IMR-90 (cell line): ENCODE data around the gene DCP1A. TPM values are rescaled to one million over a fixed set of nuclear protein-coding genes. Genes with fewer than 3 reads are reported as not detected.

Experiments used
- ATAC-seq: fragments of 200-7000 bp; cut with Tn5 transposase; 2 replicates; pipeline ENCODE4 v1.9.1; 2020; ENCODE audit warnings: low read depth, mild to moderate bottlenecking, moderate library complexity
- BruUV-seq: library from RNA; stranded (reverse); fragments of 400-500 nt; replicated peaks from 2 replicates; lab custom pipeline; 2021; lab: Mats Ljungman, UMichigan
- CTCF ChIA-PET: fragments of 300-600 bp; formaldehyde crosslinking; extraction: SDS; loops from one replicate; lab custom pipeline; 2021; ENCODE audit warnings: antibody characterized with exemption; lab: Yijun Ruan, JAX
- POLR2A ChIA-PET: fragments of 300-600 bp; sonication (Branson Sonifier 250); formaldehyde crosslinking; loops from one replicate; lab custom pipeline; 2022; ENCODE audit warnings: antibody characterized with exemption; ENCODE audit not compliant: unreplicated experiment; lab: Charles Lee
- DNase-seq: peaks from one replicate; pipeline ENCODE4 v3.0.0; 2013
- H2AFZ ChIP-seq: replicated peaks from 2 replicates; pipeline ENCODE3; 2013; ENCODE audit warnings: low read length, mild to moderate bottlenecking; ENCODE audit not compliant: poor library complexity
- H2AK5ac ChIP-seq: 2 replicates; pipeline ENCODE4 v1.6.1; 2013; ENCODE audit warnings: low read depth, low read length, inconsistent platforms
- H2AK9ac ChIP-seq: replicated peaks from 2 replicates; pipeline ENCODE3; 2013; ENCODE audit warnings: mild to moderate bottlenecking, low read depth, low read length, moderate library complexity; ENCODE audit not compliant: poor library complexity
- H2BK120ac ChIP-seq: 2 replicates; pipeline ENCODE4 v1.6.1; 2013; ENCODE audit warnings: low read depth, low read length, inconsistent platforms
- H2BK15ac ChIP-seq: 3 replicates; pipeline ENCODE4 v1.6.1; 2013; ENCODE audit warnings: low read depth, low read length, inconsistent platforms
- H2BK20ac ChIP-seq: 2 replicates; pipeline ENCODE4 v1.6.1; 2013; ENCODE audit warnings: low read depth, mild to moderate bottlenecking, inconsistent platforms, low read length, moderate library complexity
- H2BK5ac ChIP-seq: 2 replicates; pipeline ENCODE4 v1.6.1; 2013; ENCODE audit warnings: mild to moderate bottlenecking, low read depth, low read length, inconsistent platforms; ENCODE audit not compliant: poor library complexity, severe bottlenecking
- H3K14ac ChIP-seq: replicated peaks from 2 replicates; pipeline ENCODE4 v1.6.1; 2013; ENCODE audit warnings: low read depth, low read length, inconsistent platforms
- H3K18ac ChIP-seq: 2 replicates; pipeline ENCODE4 v1.6.1; 2013; ENCODE audit warnings: low read depth, low read length, control low read depth
- H3K23ac ChIP-seq: 2 replicates; pipeline ENCODE4 v1.6.1; 2013; ENCODE audit warnings: low read depth, low read length, inconsistent platforms
- H3K27ac ChIP-seq: 2 replicates; pipeline ENCODE4 v1.5.1; 2013; ENCODE audit warnings: mild to moderate bottlenecking, control low read depth, low read length; ENCODE audit not compliant: insufficient read depth
- H3K27me3 ChIP-seq: 2 replicates; pipeline ENCODE4 v1.6.1; 2013; ENCODE audit warnings: low read length; ENCODE audit not compliant: control insufficient read depth, insufficient read depth
- H3K36me3 ChIP-seq: 2 replicates; pipeline ENCODE4 v1.6.1; 2013; ENCODE audit warnings: low read length, mixed read lengths; ENCODE audit not compliant: control insufficient read depth, insufficient read depth
- H3K4ac ChIP-seq: 2 replicates; pipeline ENCODE4 v1.6.1; 2013; ENCODE audit warnings: low read depth, low read length, inconsistent platforms
- H3K4me1 ChIP-seq: 2 replicates; pipeline ENCODE4 v1.6.1; 2013; ENCODE audit warnings: low read length, mixed read lengths; ENCODE audit not compliant: control insufficient read depth, insufficient read depth
- H3K4me2 ChIP-seq: 2 replicates; pipeline ENCODE4 v1.6.1; 2013; ENCODE audit warnings: low read depth, mild to moderate bottlenecking, control low read depth, low read length, moderate library complexity
- H3K4me3 ChIP-seq: 2 replicates; pipeline ENCODE4 v1.5.1; 2013; ENCODE audit warnings: low read depth, mild to moderate bottlenecking, control low read depth, low read length, moderate library complexity; ENCODE audit not compliant: insufficient read depth
- H3K56ac ChIP-seq: 2 replicates; pipeline ENCODE4 v1.6.1; 2013; ENCODE audit warnings: low read length, inconsistent platforms; ENCODE audit not compliant: insufficient read depth; ENCODE audit errors: extremely low read depth
- H3K79me1 ChIP-seq, 2 experiments: 2 replicates each; pipeline ENCODE4 v1.6.1; 2013; ENCODE audit warnings: low read length in 2 of 2, inconsistent platforms in 1 of 2, low read depth in 1 of 2
- H3K9ac ChIP-seq: 2 replicates; pipeline ENCODE4 v1.6.1; 2013; ENCODE audit warnings: low read depth, low read length, control low read depth
- H3K9me1 ChIP-seq: 2 replicates; pipeline ENCODE4 v1.6.1; 2013; ENCODE audit warnings: low read length, inconsistent platforms; ENCODE audit not compliant: insufficient read depth
- H3K9me3 ChIP-seq: 2 replicates; pipeline ENCODE4 v1.6.1; 2013; ENCODE audit warnings: low read length; ENCODE audit not compliant: control insufficient read depth, insufficient read depth
- H4K20me1 ChIP-seq: 2 replicates; pipeline ENCODE4 v1.6.1; 2013; ENCODE audit warnings: low read length, inconsistent platforms; ENCODE audit not compliant: insufficient read depth
- H4K5ac ChIP-seq: 2 replicates; pipeline ENCODE4 v1.6.1; 2013; ENCODE audit warnings: mild to moderate bottlenecking, low read depth, low read length, control low read depth
- H4K8ac ChIP-seq, 2 experiments: 2 replicates each; pipeline ENCODE4 v1.6.1; 2013; ENCODE audit warnings: low read depth in 2 of 2, low read length in 2 of 2, control low read depth in 1 of 2, inconsistent platforms in 1 of 2
- H4K91ac ChIP-seq: 2 replicates; pipeline ENCODE4 v1.6.1; 2013; ENCODE audit warnings: low read depth, low read length, inconsistent platforms; ENCODE audit not compliant: insufficient read depth
- CTCF ChIP-seq: conservative IDR thresholded peaks from 2 replicates; pipeline ENCODE4 v1.5.1; 2012; ENCODE audit warnings: mild to moderate bottlenecking, low read depth, low read length, improper control_type of control experiment
- MAFK ChIP-seq: IDR thresholded peaks from 2 replicates; pipeline ENCODE4 v1.6.1; 2012; ENCODE audit warnings: low read depth, low read length, improper control_type of control experiment
- WGBS, 2 experiments: methylation state at CpG; one replicate each; pipeline versions ENCODE4 v1.1.5 to v1.1.7; 2013; ENCODE audit warnings: missing lambda C conversion rate in 2 of 2; ENCODE audit not compliant: insufficient read length in 1 of 2; ENCODE audit errors: extremely low coverage in 2 of 2; 5-methylcytosine and 5-hydroxymethylcytosine counted together
- dilution Hi-C: fragments of 300-500 bp; cut with HindIII; formaldehyde crosslinking; loops from one replicate; pipeline ENCODE4 v1.14.3; 2018; ENCODE audit warnings: low sequenced_read_pairs; ENCODE audit not compliant: unreplicated experiment
- in situ Hi-C: fragments of 300-500 bp; cut with MboI; formaldehyde crosslinking; loops from 3 replicates; pipeline ENCODE4 v1.14.3; 2019; ENCODE audit warnings: low sequenced_read_pairs, inconsistent platforms, mixed read lengths
- intact Hi-C: fragments of 100-400 bp; cut with micrococcal nuclease; formaldehyde crosslinking; loops from 2 replicates; pipeline ENCODE4 v1.10.0; 2022
- polyA plus RNA-seq, 3 experiments: library from polyadenylated mRNA; depleted of rRNA; stranded (reverse); fragments of >200 nt; gene quantifications; 2 replicates each; pipeline ENCODE4 v1.2.3, GENCODE V29; 2012; ENCODE audit warnings: low replicate concordance in 1 of 3
- total RNA-seq: library from RNA; depleted of rRNA; stranded (reverse); fragments of >200 nt; gene quantifications from 2 replicates; pipeline ENCODE4 v1.2.3, GENCODE V29; 2012
- TF ChIP-seq, protein P1 (sequence below): fragments of 150-350 bp; IDR thresholded peaks from 2 replicates; pipeline ENCODE4 v1.6.1; 2017; ENCODE audit warnings: mild to moderate bottlenecking, antibody characterized with exemption, low read length, low read depth

The DCP1A gene
- total and polyA plus RNA-seq, 2 of the 4 experiments (the other 2 are of a cell fraction): 13.2 to 30.1 TPM

DNA sequence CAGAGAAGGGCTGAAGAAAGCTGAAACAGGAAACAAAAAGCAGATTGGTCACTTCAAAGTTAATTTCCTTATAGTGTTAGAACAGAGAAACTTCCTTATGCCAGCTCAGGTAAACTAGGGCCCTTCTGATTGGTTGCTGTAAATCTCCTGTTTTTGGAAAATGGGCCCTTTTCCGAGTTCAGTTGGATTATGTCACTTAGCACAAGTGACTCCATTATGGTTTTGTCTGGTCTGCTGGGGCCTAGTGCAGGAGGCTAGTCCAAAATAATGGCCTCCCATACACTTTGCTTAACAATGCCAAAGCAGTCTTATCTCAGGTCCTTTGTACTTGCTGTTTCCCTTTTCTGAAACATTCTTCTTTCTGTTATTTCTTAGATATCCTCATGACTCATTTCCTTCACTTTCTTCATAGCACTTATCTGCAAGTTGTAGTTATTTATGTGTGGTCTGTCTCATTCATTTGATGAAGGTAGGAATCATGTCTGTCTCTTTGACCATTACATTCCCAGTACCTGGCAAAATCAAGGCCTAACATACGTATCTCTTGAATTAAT lies 7.7 kb upstream of the DCP1A start:
- no peak overlapping the region for H2AK5ac ChIP-seq
- H4K91ac ChIP-seq: no peak overlapping the region
- no peaks in the 10 kb centered on the region for H3K9me1 ChIP-seq
- DNase-seq: peak; percentile 37
- intact Hi-C loops (no loop called here), dilution Hi-C loops (no loop called here), in situ Hi-C loops (no loop called here)
- H2BK20ac ChIP-seq: no peak overlapping the region
- no peak overlapping the region for H3K56ac ChIP-seq
- no peak overlapping the region for H3K4ac ChIP-seq
- H4K20me1 ChIP-seq: no peaks in the 10 kb centered on the region
- no peak overlapping the region for H3K27ac ChIP-seq
- no peak overlapping the region for H2BK15ac ChIP-seq
- no peaks in the 10 kb centered on the region for H3K79me1 ChIP-seq
- no peaks in the 10 kb centered on the region for H3K36me3 ChIP-seq
- ATAC-seq: peak; percentile 38; the same call in 1 of the 2 replicates
- H3K9ac ChIP-seq: no peak overlapping the region
- peaks cover 5% of the 10 kb centered on the region for H3K27me3 ChIP-seq
- H4K5ac ChIP-seq: no peak overlapping the region
- H3K23ac ChIP-seq: no peak overlapping the region
- H3K4me3 ChIP-seq: no peak overlapping the region
- H3K18ac ChIP-seq: no peak overlapping the region
- no peak overlapping the region for H3K4me2 ChIP-seq
- H3K9me3 ChIP-seq: no peaks in the 10 kb centered on the region
- no peak overlapping the region; the same call in 1 of the 2 replicates for H2BK120ac ChIP-seq
- no peak overlapping the region for H4K8ac ChIP-seq
- WGBS, 2 experiments: no CpG with 5 or more reads among the region's 2 CpGs
- ChIA-PET POLR2A (no interaction called here), CTCF (interaction anchor here (0.5 kb wide), 1 partner anchor 22 kb away, joined by 3 read pairs; no protein-coding TSS in a partner anchor)
- H2AK9ac ChIP-seq: no peak overlapping the region
- no peak overlapping the region for H2AFZ ChIP-seq
- no peak overlapping the region for H2BK5ac ChIP-seq
- H3K4me1 ChIP-seq: peaks cover 4% of the 10 kb centered on the region
- H3K14ac ChIP-seq: no peak overlapping the region
- no peak for TF ChIP-seq MAFK
- TF ChIP-seq CTCF: no peak
- TF ChIP-seq, protein P1, sequence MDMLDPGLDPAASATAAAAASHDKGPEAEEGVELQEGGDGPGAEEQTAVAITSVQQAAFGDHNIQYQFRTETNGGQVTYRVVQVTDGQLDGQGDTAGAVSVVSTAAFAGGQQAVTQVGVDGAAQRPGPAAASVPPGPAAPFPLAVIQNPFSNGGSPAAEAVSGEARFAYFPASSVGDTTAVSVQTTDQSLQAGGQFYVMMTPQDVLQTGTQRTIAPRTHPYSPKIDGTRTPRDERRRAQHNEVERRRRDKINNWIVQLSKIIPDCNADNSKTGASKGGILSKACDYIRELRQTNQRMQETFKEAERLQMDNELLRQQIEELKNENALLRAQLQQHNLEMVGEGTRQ: no peak
- BruUV-seq: no TSS peak
